HEK293 (cell line): ENCODE results near the gene FRMD4A.
"Not testable (repeated sequence)": the region's sequence is repeated elsewhere in the genome, so short reads cannot be mapped to it uniquely, and the experiment has no call there.

Experiments used
- CTCF ChIA-PET: fragments of 350-600 bp; formaldehyde crosslinking; extraction: SDS; loops from one replicate; lab custom pipeline; 2021; ENCODE audit warnings: antibody characterized with exemption; lab: Yijun Ruan, JAX
- POLR2A ChIA-PET: fragments of 300-600 bp; formaldehyde crosslinking; extraction: SDS; loops from one replicate; lab custom pipeline; 2020; ENCODE audit warnings: antibody characterized with exemption, inconsistent platforms; lab: Yijun Ruan, JAX
- H3K27ac ChIP-seq: fragments of 200-500 bp; sonication (Bioruptor generic); 2 replicates; pipeline ENCODE4 v1.5.1; 2014; ENCODE audit warnings: low read depth, low read length, control low read depth, inconsistent platforms; ENCODE audit errors: extremely low read depth
- H3K36me3 ChIP-seq, 2 experiments: fragments of 200-500 bp in 1 of 2; sonication (Bioruptor generic) in 1 of 2; 1 replicate in 1 of 2; 2 replicates in 1 of 2; pipeline ENCODE4 v1.5.1; 2014 to 2017; ENCODE audit warnings: inconsistent platforms in 2 of 2, low read length in 2 of 2; ENCODE audit not compliant: control insufficient read depth in 2 of 2, insufficient read depth in 1 of 2
- H3K4me1 ChIP-seq: fragments of 200-500 bp; sonication (Bioruptor generic); 2 replicates; pipeline ENCODE4 v1.5.1; 2014; ENCODE audit warnings: mild to moderate bottlenecking, low read length, inconsistent platforms; ENCODE audit not compliant: control insufficient read depth, insufficient read depth
- H3K4me3 ChIP-seq: 2 replicates; pipeline ENCODE4 v1.5.1; 2011; ENCODE audit warnings: low read depth, mild to moderate bottlenecking, control low read depth, low read length, moderate library complexity
- H3K9me3 ChIP-seq: fragments of 200-500 bp; sonication (Bioruptor generic); 2 replicates; pipeline ENCODE4 v1.5.1; 2014; ENCODE audit warnings: low read depth, low read length, inconsistent platforms; ENCODE audit not compliant: control insufficient read depth, insufficient read depth
- KLF1 ChIP-seq: fragments of 450-650 bp; formaldehyde crosslinking; IDR thresholded peaks from 2 replicates; pipeline ENCODE4 v1.5.1; 2016; ENCODE audit warnings: missing biosample characterization, missing genetic modification characterization
- OSR2 ChIP-seq: fragments of 450-650 bp; formaldehyde crosslinking; IDR thresholded peaks from 2 replicates; pipeline ENCODE4 v1.5.1; 2016; ENCODE audit warnings: missing biosample characterization, missing genetic modification characterization
- PBX3 ChIP-seq: sonication (generic); formaldehyde crosslinking; IDR thresholded peaks from 2 replicates; pipeline ENCODE4 v1.8.1; 2022; ENCODE audit warnings: mild to moderate bottlenecking, moderate library complexity, missing genetic modification reagents
- ZBTB21 ChIP-seq: fragments of 450-650 bp; formaldehyde crosslinking; IDR thresholded peaks from 2 replicates; pipeline ENCODE4 v1.5.1; 2017; ENCODE audit warnings: missing biosample characterization, missing genetic modification characterization
- ZNF112 ChIP-seq: fragments of 450-650 bp; formaldehyde crosslinking; IDR thresholded peaks from 2 replicates; pipeline ENCODE4 v1.5.0; 2017; ENCODE audit warnings: missing biosample characterization, missing genetic modification characterization
- ZNF354C ChIP-seq: fragments of 450-650 bp; formaldehyde crosslinking; IDR thresholded peaks from 2 replicates; pipeline ENCODE4 v1.5.1; 2016; ENCODE audit warnings: missing biosample characterization, missing genetic modification characterization, low read depth, borderline replicate concordance
- ZNF37A ChIP-seq: fragments of 450-650 bp; IDR thresholded peaks from 2 replicates; pipeline ENCODE4 v1.5.1; 2018; ENCODE audit warnings: missing biosample characterization, missing genetic modification characterization
- ZNF529 ChIP-seq: fragments of 450-650 bp; formaldehyde crosslinking; IDR thresholded peaks from 2 replicates; pipeline ENCODE4 v1.5.1; 2017; ENCODE audit warnings: missing genetic modification characterization, missing biosample characterization; ENCODE audit not compliant: insufficient replicate concordance
- ZNF580 ChIP-seq: fragments of 450-650 bp; formaldehyde crosslinking; IDR thresholded peaks from 2 replicates; pipeline ENCODE4 v1.5.1; 2016; ENCODE audit warnings: missing biosample characterization, missing genetic modification characterization
- ZNF701 ChIP-seq: fragments of 450-650 bp; formaldehyde crosslinking; IDR thresholded peaks from 2 replicates; pipeline ENCODE4 v1.5.1; 2016; ENCODE audit warnings: missing biosample characterization, missing genetic modification characterization
- TF ChIP-seq, protein P1 (sequence below): fragments of 450-650 bp; formaldehyde crosslinking; conservative IDR thresholded peaks from 2 replicates; pipeline ENCODE4 v1.5.1; 2016; ENCODE audit warnings: low read depth, missing biosample characterization, missing genetic modification characterization
- TF ChIP-seq, protein P2 (sequence below): fragments of 450-650 bp; formaldehyde crosslinking; IDR thresholded peaks from 2 replicates; pipeline ENCODE4 v1.5.1; 2017; ENCODE audit warnings: missing biosample characterization, missing genetic modification characterization

FRMD4A gene

GRCh38 chr10:14215641-14216040, 115.1 kb downstream of the FRMD4A start:
- TF ChIP-seq, protein P1, sequence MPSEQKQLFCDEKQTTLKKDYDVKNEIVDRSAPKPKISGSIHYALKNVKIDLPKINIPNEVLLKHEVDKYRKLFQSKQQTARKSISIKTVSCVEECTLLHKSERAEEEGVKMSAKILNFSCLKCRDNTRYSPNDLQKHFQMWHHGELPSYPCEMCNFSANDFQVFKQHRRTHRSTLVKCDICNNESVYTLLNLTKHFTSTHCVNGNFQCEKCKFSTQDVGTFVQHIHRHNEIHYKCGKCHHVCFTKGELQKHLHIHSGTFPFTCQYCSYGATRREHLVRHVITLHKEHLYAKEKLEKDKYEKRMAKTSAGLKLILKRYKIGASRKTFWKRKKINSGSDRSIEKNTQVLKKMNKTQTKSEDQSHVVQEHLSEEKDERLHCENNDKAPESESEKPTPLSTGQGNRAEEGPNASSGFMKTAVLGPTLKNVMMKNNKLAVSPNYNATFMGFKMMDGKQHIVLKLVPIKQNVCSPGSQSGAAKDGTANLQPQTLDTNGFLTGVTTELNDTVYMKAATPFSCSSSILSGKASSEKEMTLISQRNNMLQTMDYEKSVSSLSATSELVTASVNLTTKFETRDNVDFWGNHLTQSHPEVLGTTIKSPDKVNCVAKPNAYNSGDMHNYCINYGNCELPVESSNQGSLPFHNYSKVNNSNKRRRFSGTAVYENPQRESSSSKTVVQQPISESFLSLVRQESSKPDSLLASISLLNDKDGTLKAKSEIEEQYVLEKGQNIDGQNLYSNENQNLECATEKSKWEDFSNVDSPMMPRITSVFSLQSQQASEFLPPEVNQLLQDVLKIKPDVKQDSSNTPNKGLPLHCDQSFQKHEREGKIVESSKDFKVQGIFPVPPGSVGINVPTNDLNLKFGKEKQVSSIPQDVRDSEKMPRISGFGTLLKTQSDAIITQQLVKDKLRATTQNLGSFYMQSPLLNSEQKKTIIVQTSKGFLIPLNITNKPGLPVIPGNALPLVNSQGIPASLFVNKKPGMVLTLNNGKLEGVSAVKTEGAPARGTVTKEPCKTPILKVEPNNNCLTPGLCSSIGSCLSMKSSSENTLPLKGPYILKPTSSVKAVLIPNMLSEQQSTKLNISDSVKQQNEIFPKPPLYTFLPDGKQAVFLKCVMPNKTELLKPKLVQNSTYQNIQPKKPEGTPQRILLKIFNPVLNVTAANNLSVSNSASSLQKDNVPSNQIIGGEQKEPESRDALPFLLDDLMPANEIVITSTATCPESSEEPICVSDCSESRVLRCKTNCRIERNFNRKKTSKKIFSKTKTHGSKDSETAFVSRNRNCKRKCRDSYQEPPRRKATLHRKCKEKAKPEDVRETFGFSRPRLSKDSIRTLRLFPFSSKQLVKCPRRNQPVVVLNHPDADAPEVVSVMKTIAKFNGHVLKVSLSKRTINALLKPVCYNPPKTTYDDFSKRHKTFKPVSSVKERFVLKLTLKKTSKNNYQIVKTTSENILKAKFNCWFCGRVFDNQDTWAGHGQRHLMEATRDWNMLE = no peak
- no peak for TF ChIP-seq ZNF354C (tag by site-specific recombination)
- TF ChIP-seq ZNF529 (tag by site-specific recombination) = no peak
- no peak for TF ChIP-seq KLF1 (tag by site-specific recombination)
- TF ChIP-seq ZNF580 (tag by site-specific recombination) = no peak
- TF ChIP-seq ZNF701 = no peak
- no peak overlapping the region for H3K4me3 ChIP-seq
- no peaks in the 10 kb centered on the region for H3K4me1 ChIP-seq
- H3K9me3 ChIP-seq = no peaks in the 10 kb centered on the region
- ChIA-PET POLR2A (no interaction called here), CTCF (interaction anchor here (1.4 kb wide), 1 partner anchor 19 kb away, joined by 5 read pairs; no protein-coding TSS in a partner anchor)
- H3K36me3 ChIP-seq = no peaks in the 10 kb centered on the region
- H3K27ac ChIP-seq = no peak overlapping the region

GRCh38 chr10:14213703-14214102, 117.0 kb downstream of the FRMD4A start:
- POLR2A ChIA-PET, H3K4me3 ChIP-seq, H3K9me3 ChIP-seq, H3K27ac ChIP-seq, H3K4me1 ChIP-seq, H3K36me3 ChIP-seq: not testable (repeated sequence)
- CTCF ChIA-PET = interaction anchor here (1.2 to 3.2 kb wide), 2 partner anchors 16 to 18 kb away, joined by 3 to 24 read pairs; no protein-coding TSS in a partner anchor

DNA sequence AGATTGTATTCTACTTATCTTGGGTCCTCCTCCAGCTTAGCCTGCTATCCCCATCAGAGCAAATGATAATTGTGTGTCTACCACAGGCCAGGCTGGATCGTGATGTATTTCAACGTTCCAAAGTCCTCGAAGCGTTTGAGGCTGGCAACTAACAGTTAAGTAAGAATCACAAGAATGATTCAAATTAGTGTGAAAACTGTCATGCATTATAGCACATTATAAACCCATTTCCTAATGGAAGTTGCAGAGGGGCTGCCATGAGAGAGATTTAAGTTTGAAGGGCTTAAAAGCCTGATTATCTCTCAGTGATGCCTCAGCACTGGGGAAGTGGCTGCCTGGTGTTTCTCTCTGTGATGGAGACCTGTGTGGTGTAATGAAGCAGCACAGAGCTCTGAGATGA, 119.1 kb downstream of the FRMD4A start:
- TF ChIP-seq ZNF112 (no peak), PBX3 (CRISPR knock-in tag) (no peak), OSR2 (tag by site-specific recombination) (no peak), ZNF37A (tag by site-specific recombination) (no peak), ZBTB21 (tag by site-specific recombination) (no peak)
- TF ChIP-seq, protein P2, sequence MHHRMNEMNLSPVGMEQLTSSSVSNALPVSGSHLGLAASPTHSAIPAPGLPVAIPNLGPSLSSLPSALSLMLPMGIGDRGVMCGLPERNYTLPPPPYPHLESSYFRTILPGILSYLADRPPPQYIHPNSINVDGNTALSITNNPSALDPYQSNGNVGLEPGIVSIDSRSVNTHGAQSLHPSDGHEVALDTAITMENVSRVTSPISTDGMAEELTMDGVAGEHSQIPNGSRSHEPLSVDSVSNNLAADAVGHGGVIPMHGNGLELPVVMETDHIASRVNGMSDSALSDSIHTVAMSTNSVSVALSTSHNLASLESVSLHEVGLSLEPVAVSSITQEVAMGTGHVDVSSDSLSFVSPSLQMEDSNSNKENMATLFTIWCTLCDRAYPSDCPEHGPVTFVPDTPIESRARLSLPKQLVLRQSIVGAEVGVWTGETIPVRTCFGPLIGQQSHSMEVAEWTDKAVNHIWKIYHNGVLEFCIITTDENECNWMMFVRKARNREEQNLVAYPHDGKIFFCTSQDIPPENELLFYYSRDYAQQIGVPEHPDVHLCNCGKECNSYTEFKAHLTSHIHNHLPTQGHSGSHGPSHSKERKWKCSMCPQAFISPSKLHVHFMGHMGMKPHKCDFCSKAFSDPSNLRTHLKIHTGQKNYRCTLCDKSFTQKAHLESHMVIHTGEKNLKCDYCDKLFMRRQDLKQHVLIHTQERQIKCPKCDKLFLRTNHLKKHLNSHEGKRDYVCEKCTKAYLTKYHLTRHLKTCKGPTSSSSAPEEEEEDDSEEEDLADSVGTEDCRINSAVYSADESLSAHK (tag by site-specific recombination) = no peak
- POLR2A ChIA-PET = no interaction called here

More for the DNA sequence above, 119.1 kb downstream of the FRMD4A start:
- no peaks in the 10 kb centered on the region for H3K36me3 ChIP-seq
- CTCF ChIA-PET = interaction anchor here (0.8 to 3.2 kb wide), 4 partner anchors 10 to 25 kb away, joined by 3 to 24 read pairs (median 4); no protein-coding TSS in a partner anchor
- H3K9me3 ChIP-seq = no peaks in the 10 kb centered on the region
- H3K4me1 ChIP-seq = no peaks in the 10 kb centered on the region
- H3K4me3 ChIP-seq = no peak overlapping the region
- H3K27ac ChIP-seq = no peak overlapping the region
